LHCN-M2 (cell line): ENCODE data around the gene ADAM8. TPM values are rescaled to one million over a fixed set of nuclear protein-coding genes. Genes with fewer than 3 reads are reported as not detected.
"Not testable (repeated sequence)": the region's sequence is repeated elsewhere in the genome, so short reads cannot be mapped to it uniquely, and the experiment has no call there.

ENCODE experiments used
- DNase-seq: peaks from one replicate; pipeline ENCODE4 v3.0.0-alpha.2; 2012; ENCODE audit warnings: low read depth
- total RNA-seq: library from RNA; depleted of rRNA; stranded (reverse); fragments of >200 nt; gene quantifications from 2 replicates; pipeline ENCODE4 v1.2.3, GENCODE V29; 2014

ADAM8 gene
- total RNA-seq, 1 experiment from 2014 or later, result 0.57 TPM

- DNase-seq, result no peak
Measured at GRCh38 chr10:133249975-133250754, 26.5 kb downstream of the ADAM8 start.

GRCh38 chr10:133249094-133249780, 27.4 kb downstream of the ADAM8 start:
- DNase-seq, result no peak

DNA sequence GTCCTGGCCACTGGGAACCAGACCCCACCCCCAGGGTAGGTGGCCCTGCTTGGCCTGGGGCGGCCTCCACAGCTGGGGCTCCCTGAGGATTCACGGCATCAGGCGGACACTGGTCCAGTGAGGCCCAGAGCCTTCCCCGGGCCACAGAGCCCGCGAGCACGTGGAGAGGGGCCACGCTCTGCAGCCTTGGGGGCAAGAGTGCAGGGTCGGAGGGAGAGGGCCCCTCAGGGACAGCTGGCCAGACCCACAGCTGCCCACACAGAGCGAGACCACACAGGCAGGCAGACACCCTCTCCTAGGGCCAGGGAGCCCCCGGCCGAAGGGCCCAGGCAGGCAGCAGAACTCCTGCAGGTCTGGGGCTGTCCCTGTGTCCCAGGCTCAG, 28.3 kb downstream of the ADAM8 start:
- no peak for DNase-seq

DNA sequence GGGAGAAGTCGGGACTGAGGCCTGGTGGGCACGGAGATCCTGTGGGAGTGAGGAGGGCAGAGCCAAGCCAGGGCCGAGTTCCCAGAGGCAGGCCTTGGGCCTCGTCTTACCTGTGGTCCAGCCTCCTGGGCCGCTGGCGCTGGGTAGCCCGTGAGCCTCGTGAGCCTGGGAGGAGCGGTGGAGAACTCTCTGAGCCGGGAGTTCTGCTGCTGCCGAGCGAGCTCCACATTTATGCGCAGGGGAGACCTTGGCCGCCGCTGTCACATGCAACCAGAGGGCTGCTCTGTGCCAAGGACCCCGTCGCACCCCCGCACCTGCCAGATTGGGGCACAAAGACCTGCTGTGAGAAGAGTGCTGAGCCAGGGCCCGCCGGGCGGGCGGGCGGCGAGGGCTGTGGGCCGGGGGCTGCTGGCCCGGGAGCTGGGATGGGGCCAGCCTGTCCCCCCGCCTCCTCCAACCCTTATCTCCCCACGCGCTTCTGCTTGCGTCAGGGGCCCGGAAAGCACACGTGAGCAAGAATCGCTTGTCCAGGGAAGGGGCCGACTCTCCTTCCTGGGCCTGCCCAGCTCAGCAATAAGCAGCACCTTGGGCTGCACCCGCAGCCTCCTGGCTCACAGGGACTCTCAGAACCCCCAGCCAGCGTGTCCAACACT, 28.9 kb downstream of the ADAM8 start:
- no peak for DNase-seq

DNA sequence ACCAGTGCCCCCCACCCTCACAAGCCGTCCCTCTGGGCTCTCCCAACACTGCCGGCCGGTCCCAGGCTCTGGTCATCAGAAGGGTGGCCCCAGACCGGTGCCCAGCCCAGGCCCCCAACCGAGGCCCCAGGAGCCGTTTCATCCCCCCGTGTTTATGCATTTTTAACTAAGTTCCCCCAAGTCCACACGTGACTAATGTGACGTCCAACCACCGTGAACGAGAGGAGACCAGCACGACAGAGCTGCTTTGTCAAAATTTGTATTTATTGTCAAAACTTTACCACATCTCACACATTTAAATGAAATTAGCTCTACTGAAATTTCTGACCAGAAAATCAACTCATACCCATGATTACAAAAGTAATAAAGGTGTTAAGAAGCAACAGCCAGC, 30.4 kb downstream of the ADAM8 start:
- no peak for DNase-seq

GRCh38 chr10:133245439-133246235, 31.0 kb downstream of the ADAM8 start:
- no peak for DNase-seq

DNA sequence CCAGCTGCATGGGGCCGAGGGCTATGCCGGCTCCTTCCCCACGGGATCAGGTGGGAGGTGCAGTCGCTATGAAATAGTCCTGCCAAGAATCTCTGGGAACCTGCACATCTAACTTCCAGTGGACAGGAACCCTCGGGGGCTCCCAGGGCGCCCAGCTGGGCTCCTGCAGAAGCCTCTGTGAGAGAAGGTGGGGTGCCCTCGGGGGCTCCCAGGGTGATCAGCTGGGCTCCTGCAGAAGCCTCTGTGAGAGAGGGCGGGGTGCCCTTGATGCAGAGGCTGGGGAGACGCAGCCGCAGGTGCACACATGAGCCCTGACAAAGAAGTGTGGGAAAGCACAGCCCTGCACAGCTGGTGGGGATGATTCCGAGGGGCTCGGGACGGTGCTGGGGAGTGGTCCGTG, 33.1 kb downstream of the ADAM8 start:
- no peak for DNase-seq

DNA sequence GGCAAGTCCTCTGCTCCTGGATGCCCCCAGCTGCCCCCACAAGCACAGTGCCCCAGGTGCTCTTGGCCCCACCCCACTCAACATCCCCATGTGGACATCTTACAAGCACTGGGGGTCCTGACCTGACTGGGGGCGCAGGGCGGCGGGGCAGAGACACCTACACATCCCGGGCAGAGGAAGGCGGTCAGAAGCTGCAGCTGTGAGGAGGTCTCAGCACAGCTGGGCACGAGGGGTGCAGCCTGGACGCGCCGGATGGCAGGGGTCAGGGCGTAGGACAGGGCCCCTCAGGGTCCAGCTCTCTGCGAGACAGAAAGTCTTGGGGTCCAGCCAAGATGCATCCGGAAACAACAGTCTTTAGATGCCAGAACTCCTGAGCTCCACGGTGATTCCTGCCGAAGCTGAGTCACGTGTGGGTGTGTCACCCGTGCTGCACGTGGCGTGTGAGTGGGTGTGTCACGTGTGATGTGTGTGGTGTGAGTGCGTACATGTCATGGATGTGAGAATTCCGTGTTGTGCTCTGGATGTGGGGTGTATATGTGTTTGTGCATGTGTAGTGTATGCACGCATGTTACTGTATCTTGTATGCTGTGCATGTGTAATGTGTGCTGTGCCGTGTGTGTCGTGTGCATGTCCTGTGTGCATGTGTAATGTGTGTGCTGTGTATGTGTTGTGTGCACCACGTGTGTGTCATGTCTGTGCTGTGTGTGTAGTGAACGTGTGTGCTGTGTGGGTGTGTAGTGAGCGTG, 33.9 kb downstream of the ADAM8 start:
- peak; percentile 47 for DNase-seq

GRCh38 chr10:133241501-133242205, 35.0 kb downstream of the ADAM8 start:
- DNase-seq, result no peak

DNA sequence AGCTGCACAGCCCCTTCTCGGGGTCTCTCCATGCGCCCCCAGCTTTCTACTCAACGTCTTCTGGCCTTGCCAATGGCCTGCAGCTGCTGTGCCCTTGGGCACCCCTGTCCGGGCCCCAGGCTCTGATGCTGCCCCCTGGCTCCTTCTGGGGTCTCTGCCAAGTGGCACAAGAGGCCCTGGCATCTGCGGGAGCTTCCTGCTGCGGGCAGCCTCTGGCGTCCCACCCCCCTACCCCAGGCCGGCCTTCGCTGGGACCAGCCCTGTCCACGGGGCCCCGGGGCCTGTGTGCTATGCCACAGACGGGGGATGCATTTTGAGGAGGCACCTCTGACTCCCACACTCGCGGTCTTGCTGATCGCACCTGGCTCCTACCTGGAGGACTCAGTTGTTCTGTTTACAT, 36.7 kb downstream of the ADAM8 start:
- no peak for DNase-seq

- no peak for DNase-seq
Measured at GRCh38 chr10:133238466-133238804, 38.2 kb downstream of the ADAM8 start.

DNA sequence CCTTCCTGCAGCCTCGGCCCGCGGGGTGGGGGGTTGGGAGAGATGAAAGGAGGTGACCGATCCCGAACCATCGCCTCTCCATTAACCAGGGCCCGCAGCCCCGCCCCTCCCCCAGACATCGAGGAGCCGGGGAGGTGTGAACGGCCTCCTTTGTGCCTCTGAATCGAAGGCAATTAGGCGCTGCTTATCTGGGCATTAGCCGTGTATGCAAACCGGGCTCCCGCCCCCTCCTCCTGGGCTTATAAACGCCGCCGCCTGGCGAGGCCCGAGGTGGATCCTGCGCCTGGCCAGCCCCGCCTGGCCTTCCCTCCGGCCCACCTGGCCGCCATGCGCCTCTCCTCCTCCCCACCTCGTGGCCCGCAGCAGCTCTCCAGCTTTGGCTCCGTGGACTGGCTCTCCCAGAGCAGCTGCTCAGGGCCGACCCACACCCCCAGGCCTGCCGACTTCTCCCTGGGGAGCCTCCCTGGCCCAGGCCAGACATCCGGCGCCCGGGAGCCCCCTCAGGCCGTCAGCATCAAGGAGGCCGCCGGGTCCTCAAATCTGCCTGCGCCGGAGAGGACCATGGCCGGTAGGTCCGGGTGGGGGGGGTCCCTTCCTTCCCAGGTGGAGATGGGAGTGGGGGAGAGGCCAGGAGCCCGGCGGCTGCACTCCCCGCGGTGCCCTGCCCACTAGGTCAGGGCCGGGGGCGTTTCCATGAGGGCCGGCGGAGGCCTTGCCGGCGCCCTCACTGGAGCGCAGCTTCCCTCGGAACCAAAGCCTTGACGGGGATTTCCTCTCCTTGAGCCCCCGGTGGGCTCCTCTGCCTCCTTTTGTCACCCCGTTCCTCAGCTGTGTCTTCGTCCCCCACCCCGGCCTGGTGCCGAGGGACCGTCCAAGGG, 38.8 kb downstream of the ADAM8 start, which contains the start of gene VENTX:
Gene VENTX, plus strand, starts transcription at position 268 of the 878 bp plus-strand sequence. Its CDS starts 60 bp downstream, at position 328.
- no peak for DNase-seq

DNA sequence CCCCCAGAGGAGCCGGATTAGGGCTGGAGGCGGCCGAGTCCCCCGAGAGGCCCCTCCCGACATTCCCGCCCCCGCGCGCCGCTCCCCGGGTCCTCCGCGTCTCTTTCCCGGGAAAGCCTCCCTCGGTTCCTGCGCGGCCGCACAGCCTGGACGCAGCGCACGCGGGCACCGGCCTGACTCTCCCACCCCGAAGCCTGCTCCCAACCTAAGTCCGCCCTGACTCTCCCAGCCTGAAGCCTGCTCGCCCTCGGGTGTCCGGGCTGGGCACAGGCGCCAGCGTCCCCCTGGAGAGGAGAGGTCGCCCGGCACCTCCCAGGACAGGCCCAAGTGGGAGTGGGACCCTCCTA, 39.5 kb downstream of the ADAM8 start:
- DNase-seq, result no peak

GRCh38 chr10:133236401-133237240, 40.0 kb downstream of the ADAM8 start:
- no peak for DNase-seq

- DNase-seq, result no peak
Measured at GRCh38 chr10:133235932-133236331, 40.7 kb downstream of the ADAM8 start.

DNA sequence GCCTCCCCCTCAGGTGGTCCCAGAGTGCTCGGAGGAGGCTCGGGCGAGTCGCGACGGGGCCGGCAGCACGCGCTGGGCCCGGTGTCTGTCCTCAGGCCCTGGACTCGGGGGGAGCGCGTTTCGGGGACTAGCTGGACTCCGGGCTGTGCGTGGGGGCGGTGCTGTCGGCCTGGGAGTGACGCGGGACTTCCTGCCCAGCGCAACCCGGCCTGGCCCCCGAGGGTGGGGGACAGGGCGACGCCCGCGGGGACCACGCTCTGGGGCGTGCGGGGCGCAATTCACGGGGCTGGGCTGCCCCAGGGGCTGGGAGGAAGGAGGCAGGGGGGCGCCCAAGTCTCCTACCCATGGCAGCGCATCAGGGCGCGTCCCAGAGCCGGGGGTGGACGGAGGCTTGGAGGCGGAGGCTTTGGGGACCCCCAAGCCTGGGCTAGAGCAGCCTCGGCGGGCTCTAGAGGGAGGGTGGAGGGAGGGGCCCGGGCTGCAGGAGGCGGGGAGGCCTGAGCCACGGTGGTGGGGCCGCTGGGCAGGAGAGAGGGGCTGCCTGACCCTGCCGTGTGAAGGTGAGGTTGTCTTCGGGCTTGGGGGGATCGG, 41.3 kb downstream of the ADAM8 start:
- DNase-seq, result no peak

- not testable (repeated sequence) for DNase-seq
Measured at GRCh38 chr10:133234796-133235195, 41.9 kb downstream of the ADAM8 start.

GRCh38 chr10:133231946-133232574, 44.6 kb downstream of the ADAM8 start:
- DNase-seq, result no peak
